NCI-H345 (cell line): ENCODE data around the gene DSE.

Experiments
- DNase-seq: peaks from one replicate; lab custom pipeline; 2025; lab: John Stamatoyannopoulos, UW

The DSE gene

GRCh38 chr6:116417661-116418060 is 46.9 kb downstream of the DSE start:
- no peak for DNase-seq

- DNase-seq = no peak
These were observed 48.5 kb downstream of the DSE start for GRCh38 chr6:116419069-116419786.

- DNase-seq = no peak
These were observed 49.6 kb downstream of the DSE start for GRCh38 chr6:116420341-116420740.

GRCh38 chr6:116422238-116422637 is 51.5 kb downstream of the DSE start:
- no peak for DNase-seq

GRCh38 chr6:116424001-116424400 is 53.3 kb downstream of the DSE start:
- no peak for DNase-seq

GRCh38 chr6:116426551-116426950 is 55.8 kb downstream of the DSE start:
- DNase-seq = no peak

- DNase-seq = no peak
These were observed 58.4 kb downstream of the DSE start for GRCh38 chr6:116429111-116429510.

- no peak for DNase-seq
These were observed 60.1 kb downstream of the DSE start for GRCh38 chr6:116430860-116431259.

GRCh38 chr6:116431964-116432595 is 61.3 kb downstream of the DSE start:
- DNase-seq = no peak

GRCh38 chr6:116433206-116433712 is 62.5 kb downstream of the DSE start:
- DNase-seq = no peak

GRCh38 chr6:116434056-116434725 is 63.4 kb downstream of the DSE start:
- no peak for DNase-seq

GRCh38 chr6:116436586-116436985 is 65.8 kb downstream of the DSE start:
- DNase-seq = no peak

GRCh38 chr6:116437656-116438055 is 66.9 kb downstream of the DSE start:
- DNase-seq = no peak

GRCh38 chr6:116438590-116439448 is 68.1 kb downstream of the DSE start:
- DNase-seq = no peak

GRCh38 chr6:116439522-116440051 is 68.8 kb downstream of the DSE start:
- no peak for DNase-seq

- no peak for DNase-seq
These were observed 72.4 kb downstream of the DSE start for GRCh38 chr6:116443105-116443504.

- DNase-seq = peak; percentile 1
These were observed 73.3 kb downstream of the DSE start for GRCh38 chr6:116444092-116444491.

GRCh38 chr6:116444575-116444974 is 73.8 kb downstream of the DSE start:
- DNase-seq = no peak

GRCh38 chr6:116445102-116445501 is 74.4 kb downstream of the DSE start:
- DNase-seq = no peak

- DNase-seq = no peak
These were observed 75.7 kb downstream of the DSE start for GRCh38 chr6:116446399-116446798.

- DNase-seq = no peak
These were observed 76.3 kb downstream of the DSE start for GRCh38 chr6:116447052-116447451.

- no peak for DNase-seq
These were observed 76.8 kb downstream of the DSE start for GRCh38 chr6:116447496-116448011.
